ENCODE results near the gene MEOX1.

The MEOX1 gene

DNA sequence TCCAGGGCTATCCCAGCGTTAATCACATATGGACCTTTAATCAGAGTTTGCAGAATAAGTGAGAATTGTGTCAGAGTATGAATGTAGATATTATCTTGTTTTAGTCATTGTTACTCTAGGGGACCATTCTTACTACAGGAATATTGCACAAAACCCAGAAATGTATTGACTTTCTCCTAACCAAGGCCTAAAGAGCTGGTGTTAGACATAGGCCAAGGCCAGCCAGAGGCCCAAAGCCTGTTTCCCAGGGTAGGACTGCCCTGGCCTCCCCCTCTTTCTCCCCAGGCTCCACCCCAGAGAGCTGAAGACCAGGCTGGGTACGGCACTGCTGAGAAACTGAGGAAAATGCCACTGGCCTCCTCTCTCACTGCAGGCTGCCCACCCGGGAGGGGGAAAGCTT, 41.9 kb upstream of the MEOX1 start:
- Histone ChIP-seq H3K27ac (no peak overlapping the region), H3K4me1 (peaks cover 0 to 19% (median 6%) of the 10 kb centered on the region in 4 donors), H3K9me3 (no peaks in the 10 kb centered on the region), H3K27me3 (no peaks in the 10 kb centered on the region), H3K36me3 (no peaks in the 10 kb centered on the region), H3K4me3 (no peak overlapping the region)
- TF ChIP-seq, protein P1, sequence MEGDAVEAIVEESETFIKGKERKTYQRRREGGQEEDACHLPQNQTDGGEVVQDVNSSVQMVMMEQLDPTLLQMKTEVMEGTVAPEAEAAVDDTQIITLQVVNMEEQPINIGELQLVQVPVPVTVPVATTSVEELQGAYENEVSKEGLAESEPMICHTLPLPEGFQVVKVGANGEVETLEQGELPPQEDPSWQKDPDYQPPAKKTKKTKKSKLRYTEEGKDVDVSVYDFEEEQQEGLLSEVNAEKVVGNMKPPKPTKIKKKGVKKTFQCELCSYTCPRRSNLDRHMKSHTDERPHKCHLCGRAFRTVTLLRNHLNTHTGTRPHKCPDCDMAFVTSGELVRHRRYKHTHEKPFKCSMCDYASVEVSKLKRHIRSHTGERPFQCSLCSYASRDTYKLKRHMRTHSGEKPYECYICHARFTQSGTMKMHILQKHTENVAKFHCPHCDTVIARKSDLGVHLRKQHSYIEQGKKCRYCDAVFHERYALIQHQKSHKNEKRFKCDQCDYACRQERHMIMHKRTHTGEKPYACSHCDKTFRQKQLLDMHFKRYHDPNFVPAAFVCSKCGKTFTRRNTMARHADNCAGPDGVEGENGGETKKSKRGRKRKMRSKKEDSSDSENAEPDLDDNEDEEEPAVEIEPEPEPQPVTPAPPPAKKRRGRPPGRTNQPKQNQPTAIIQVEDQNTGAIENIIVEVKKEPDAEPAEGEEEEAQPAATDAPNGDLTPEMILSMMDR (IDR thresholded peaks at IDR 0.05), result no peak
- DNase-seq, result no peak
- intact Hi-C loops (cut with DNase I; ENCODE audit: low total_unique reads), result no loop called here

DNA sequence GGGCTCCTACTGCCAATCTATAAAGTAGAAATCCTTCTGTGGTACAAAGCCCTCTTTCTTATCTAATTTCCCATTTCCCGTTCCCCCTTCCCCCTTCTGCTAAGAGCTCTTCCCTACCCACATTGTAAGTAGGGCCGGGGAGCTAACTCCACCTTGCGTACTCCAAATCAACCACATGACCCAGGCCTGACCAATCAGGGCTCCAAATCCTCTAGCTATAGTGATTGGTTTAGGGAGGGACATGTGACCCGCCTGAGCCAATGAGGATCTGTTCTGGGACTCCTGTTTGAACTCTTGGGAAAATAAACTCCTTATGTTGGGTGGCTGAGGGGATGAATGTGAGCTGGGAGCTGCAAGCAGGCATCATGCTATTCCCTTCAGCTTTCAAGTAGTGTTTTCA, 40.9 kb upstream of the MEOX1 start:
- no peak overlapping the region for H3K27ac ChIP-seq
- DNase-seq, result no peak
- H3K4me1 ChIP-seq, result peaks cover 0 to 29% (median 13%) of the 10 kb centered on the region in 4 donors
- H3K4me3 ChIP-seq, result no peak overlapping the region
- no peaks in the 10 kb centered on the region for H3K9me3 ChIP-seq
- TF ChIP-seq, protein P1 (IDR thresholded peaks at IDR 0.05), result no peak
- intact Hi-C loops (cut with DNase I; ENCODE audit: low total_unique reads), result no loop called here
- H3K36me3 ChIP-seq, result no peaks in the 10 kb centered on the region
- H3K27me3 ChIP-seq, result no peaks in the 10 kb centered on the region

DNA sequence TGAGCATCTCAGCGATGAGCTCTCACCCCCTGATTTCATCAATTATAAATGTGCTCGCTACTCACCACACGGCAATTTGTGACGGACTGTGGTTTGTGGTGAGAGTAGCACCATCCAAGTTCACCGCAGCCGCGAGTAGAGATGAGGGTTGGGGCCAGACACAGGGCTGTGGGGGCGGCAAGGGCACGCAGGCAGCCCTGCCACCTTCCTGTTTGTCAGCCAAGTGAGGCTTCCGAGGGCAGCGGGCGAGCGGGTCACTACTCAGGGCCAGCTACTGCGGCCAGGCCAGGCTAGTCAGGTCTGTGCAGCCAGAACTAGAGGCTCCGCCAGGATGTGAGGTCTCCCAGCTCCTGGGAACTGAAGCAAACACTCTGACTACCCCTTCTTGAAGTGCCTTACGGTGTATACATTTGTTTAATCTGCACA, 39.6 kb upstream of the MEOX1 start:
- DNase-seq, result no peak
- no peaks in the 10 kb centered on the region for H3K36me3 ChIP-seq
- peaks cover 0 to 42% (median 26%) of the 10 kb centered on the region in 4 donors for H3K4me1 ChIP-seq
- H3K27ac ChIP-seq, result no peak overlapping the region
- intact Hi-C loops (cut with DNase I; ENCODE audit: low total_unique reads), result no loop called here
- H3K27me3 ChIP-seq, result no peaks in the 10 kb centered on the region
- H3K9me3 ChIP-seq, result no peaks in the 10 kb centered on the region
- TF ChIP-seq, protein P1 (IDR thresholded peaks at IDR 0.05), result no peak
- no peak overlapping the region for H3K4me3 ChIP-seq

DNA sequence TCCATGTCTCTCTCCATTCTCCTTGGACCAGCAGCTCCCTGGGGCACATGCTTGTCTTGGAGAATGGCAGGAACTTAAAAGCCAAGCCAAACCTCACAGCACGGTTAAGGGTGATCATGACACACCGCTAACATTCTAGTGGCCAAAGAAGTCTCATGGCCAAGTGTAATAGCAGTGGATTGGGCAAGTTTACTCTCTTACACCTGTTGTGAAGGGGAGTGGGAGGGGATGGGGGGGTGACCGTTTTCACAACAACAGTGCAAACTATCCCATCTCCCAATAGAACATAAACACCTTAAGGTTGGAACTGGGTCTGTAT, 37.7 kb upstream of the MEOX1 start:
- H3K27ac ChIP-seq, result peak overlapping the region; percentile 35 to 79
- H3K36me3 ChIP-seq, result no peaks in the 10 kb centered on the region
- H3K27me3 ChIP-seq, result no peaks in the 10 kb centered on the region
- no peaks in the 10 kb centered on the region for H3K9me3 ChIP-seq
- H3K4me1 ChIP-seq, result peaks cover 0 to 60% (median 38%) of the 10 kb centered on the region in 4 donors
- H3K4me3 ChIP-seq, result no peak overlapping the region
- intact Hi-C loops (cut with DNase I; ENCODE audit: low total_unique reads), result loop anchor here (10.0 kb wide), 1 partner anchor 145 kb away; the partner anchor contains the start of gene CD300LG
- DNase-seq, result peak in 1 of 2 donors; percentile 73
- TF ChIP-seq, protein P1 (IDR thresholded peaks at IDR 0.05), result no peak

DNA sequence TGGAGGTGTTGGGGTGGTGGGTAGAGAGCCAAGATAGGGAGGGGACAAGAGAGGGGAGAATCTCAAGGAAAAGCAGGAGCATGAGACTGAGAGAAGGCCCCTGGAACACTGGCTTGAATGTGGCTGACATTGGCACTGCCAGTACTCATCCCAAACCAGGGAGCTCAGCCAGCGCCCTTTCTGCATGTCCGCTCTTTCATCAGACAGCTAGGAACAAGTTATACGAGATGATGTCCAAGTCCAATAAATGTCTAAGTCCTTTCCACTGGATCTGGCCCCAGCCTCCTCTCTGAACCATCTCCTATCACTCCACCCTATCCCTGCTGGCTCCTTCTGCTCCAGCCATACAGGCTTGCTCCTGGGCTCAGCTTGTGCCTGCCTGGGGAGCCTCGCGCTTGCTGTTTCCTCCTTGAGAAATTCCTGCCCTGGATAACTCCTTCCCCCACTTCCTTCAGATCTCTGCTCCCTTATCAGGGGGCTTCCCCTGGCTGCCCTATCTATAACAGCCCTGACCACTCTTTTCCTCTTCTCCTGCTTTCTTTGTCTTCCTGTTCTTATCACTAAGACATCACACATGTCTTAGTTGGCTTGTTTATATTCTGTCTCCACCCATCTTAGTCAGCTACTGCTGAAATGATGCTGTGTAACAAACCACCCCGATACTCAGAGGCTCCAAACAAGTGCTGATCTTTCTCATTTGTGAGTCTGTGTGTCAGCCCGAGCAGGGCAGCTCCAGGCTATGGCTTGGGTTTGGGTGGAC, 37.1 kb upstream of the MEOX1 start:
- H3K9me3 ChIP-seq, result no peaks in the 10 kb centered on the region
- intact Hi-C loops (cut with DNase I; ENCODE audit: low total_unique reads), result loop anchor here (10.0 kb wide), 1 partner anchor 146 kb away; the partner anchor contains the start of gene CD300LG
- TF ChIP-seq, protein P1 (IDR thresholded peaks at IDR 0.05), result no peak
- H3K27me3 ChIP-seq, result no peaks in the 10 kb centered on the region
- H3K4me1 ChIP-seq, result peaks cover 0 to 60% (median 38%) of the 10 kb centered on the region in 4 donors
- no peaks in the 10 kb centered on the region for H3K36me3 ChIP-seq
- H3K27ac ChIP-seq, result peak overlapping the region; percentile 35 to 79
- DNase-seq, result no peak
- no peak overlapping the region for H3K4me3 ChIP-seq

Data from tibial artery (tissue), 4 donors.